Activated T-helper 17 cell treated with anti-CD3 and anti-CD28 coated beads, Interleukin-2, amount 50 U/mL, for 72 hours (primary cell): ENCODE data around the gene PEX5. TPM values are rescaled to one million over a fixed set of nuclear protein-coding genes. Genes with fewer than 3 reads are reported as not detected.
A peak's percentile ranks its signal among the peaks of the same experiment; 100 is the strongest.
"Not testable (repeated sequence)": the region's sequence is repeated elsewhere in the genome, so short reads cannot be mapped to it uniquely, and the experiment has no call there.

Experiments
- ATAC-seq: fragments of 150-1000 bp; cut with Tn5 transposase; replicated peaks from 2 replicates; pipeline ENCODE4 v1.10.0; 2021; ENCODE audit warnings: mild to moderate bottlenecking, moderate library complexity
- H3K27ac Mint-ChIP-seq: one replicate; pipeline ENCODE4 v1.8.0; 2022; ENCODE audit warnings: mixed read lengths
- H3K27me3 Mint-ChIP-seq: one replicate; pipeline ENCODE4 v1.8.0; 2022; ENCODE audit warnings: mixed read lengths
- H3K36me3 Mint-ChIP-seq: one replicate; pipeline ENCODE4 v1.8.0; 2022; ENCODE audit warnings: low read depth, mild to moderate bottlenecking, mixed read lengths
- H3K4me1 Mint-ChIP-seq: one replicate; pipeline ENCODE4 v1.8.0; 2022; ENCODE audit warnings: mixed read lengths
- H3K4me3 Mint-ChIP-seq: one replicate; pipeline ENCODE4 v1.8.0; 2022; ENCODE audit warnings: mild to moderate bottlenecking, mixed read lengths
- H3K9me3 Mint-ChIP-seq: one replicate; pipeline ENCODE4 v1.8.0; 2022; ENCODE audit warnings: mixed read lengths
- total RNA-seq, 2 donors: library from RNA; stranded (reverse); gene quantifications; one replicate each; pipeline ENCODE4 v1.2.3, GENCODE V29; 2022

Gene PEX5
- total RNA-seq, 2 donors from 2014 or later, result 21.4 to 31.4 TPM

DNA sequence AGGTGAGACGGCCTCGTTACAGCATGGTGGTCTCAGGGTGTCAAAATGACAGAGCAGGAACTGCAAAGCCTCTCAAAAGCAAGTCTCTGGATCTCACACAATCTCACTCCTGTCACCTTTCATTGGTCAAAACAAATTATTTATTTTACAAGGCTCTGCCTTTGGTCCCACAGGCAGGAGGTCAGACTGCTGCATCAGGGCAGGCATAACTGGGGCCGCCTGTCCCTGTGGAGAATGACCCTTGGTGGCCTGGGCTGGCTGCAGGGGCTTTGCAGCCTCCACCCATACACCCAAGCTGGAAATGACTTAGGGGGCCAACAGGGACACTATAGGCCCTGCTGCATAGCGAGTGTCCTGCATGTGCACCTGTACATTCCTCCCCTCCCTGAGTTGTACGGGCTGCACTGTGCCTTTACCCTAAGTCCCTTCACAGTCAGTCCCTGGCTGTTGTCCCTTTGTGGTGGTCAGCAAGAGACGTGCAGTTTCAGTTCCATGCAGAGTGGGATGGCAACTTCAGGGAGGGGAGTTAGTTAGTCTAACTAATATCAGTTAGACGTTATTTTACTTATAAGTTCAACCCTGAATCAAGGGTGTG is 28.1 kb downstream of the PEX5 start:
- ATAC-seq, result no peak
- Mint-ChIP-seq H3K4me1 (no peaks in the 10 kb centered on the region), H3K27me3 (no peaks in the 10 kb centered on the region), H3K36me3 (peaks cover 5% of the 10 kb centered on the region), H3K27ac (no peak overlapping the region), H3K4me3 (no peak overlapping the region), H3K9me3 (peaks cover 1% of the 10 kb centered on the region)

GRCh38 chr12:7219599-7220243 is 30.2 kb downstream of the PEX5 start:
- H3K9me3 Mint-ChIP-seq, result no peaks in the 10 kb centered on the region
- ATAC-seq, result peak; percentile 44
- no peaks in the 10 kb centered on the region for H3K27me3 Mint-ChIP-seq
- no peak overlapping the region for H3K4me3 Mint-ChIP-seq
- no peaks in the 10 kb centered on the region for H3K4me1 Mint-ChIP-seq
- no peak overlapping the region for H3K27ac Mint-ChIP-seq
- H3K36me3 Mint-ChIP-seq, result no peaks in the 10 kb centered on the region

DNA sequence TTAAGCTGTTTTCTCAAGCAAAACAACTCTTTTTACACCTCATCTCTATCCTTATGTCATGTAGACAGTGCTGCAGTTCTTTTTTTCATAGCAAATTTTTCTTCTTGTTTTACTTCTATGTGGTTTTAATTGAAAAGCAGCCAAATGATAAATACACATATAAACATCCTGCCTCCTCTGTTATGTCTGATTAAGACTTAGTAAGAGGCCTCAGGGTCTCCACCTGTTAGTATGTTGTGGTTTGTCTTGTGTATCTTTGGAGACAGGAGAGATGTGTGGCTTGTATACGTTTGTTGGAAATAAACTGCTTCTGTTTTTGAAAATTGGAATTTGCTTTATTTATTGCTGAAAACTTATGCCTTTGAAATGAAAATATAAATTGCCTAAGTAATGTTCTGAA is 32.0 kb downstream of the PEX5 start:
- H3K36me3 Mint-ChIP-seq, result no peaks in the 10 kb centered on the region
- no peak overlapping the region for H3K27ac Mint-ChIP-seq
- H3K27me3 Mint-ChIP-seq, result no peaks in the 10 kb centered on the region
- no peaks in the 10 kb centered on the region for H3K9me3 Mint-ChIP-seq
- H3K4me3 Mint-ChIP-seq, result no peak overlapping the region
- no peak for ATAC-seq
- H3K4me1 Mint-ChIP-seq, result no peaks in the 10 kb centered on the region

DNA sequence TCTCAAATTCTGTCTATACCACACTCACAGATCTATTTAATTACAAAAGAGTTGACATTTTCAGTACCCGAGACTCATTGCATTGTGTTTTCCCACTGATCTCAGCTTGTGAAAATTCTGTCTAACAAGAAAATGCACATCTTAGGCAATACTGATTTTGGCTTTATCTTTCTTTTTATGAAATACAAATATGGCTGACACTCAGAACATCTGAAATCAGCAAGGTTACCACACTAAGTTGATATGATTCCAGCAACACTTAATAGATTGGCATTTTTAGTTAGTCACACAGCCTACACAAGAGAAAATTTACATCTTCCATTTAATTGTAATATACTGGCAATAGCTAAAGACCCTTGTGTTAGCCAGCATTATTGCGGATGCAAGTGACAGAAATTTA is 40.3 kb downstream of the PEX5 start:
- ATAC-seq, result no peak
- peaks cover 28% of the 10 kb centered on the region for H3K27me3 Mint-ChIP-seq
- H3K27ac Mint-ChIP-seq, result no peak overlapping the region
- H3K4me1 Mint-ChIP-seq, result no peaks in the 10 kb centered on the region
- no peaks in the 10 kb centered on the region for H3K36me3 Mint-ChIP-seq
- no peak overlapping the region for H3K4me3 Mint-ChIP-seq
- peaks cover 4% of the 10 kb centered on the region for H3K9me3 Mint-ChIP-seq

DNA sequence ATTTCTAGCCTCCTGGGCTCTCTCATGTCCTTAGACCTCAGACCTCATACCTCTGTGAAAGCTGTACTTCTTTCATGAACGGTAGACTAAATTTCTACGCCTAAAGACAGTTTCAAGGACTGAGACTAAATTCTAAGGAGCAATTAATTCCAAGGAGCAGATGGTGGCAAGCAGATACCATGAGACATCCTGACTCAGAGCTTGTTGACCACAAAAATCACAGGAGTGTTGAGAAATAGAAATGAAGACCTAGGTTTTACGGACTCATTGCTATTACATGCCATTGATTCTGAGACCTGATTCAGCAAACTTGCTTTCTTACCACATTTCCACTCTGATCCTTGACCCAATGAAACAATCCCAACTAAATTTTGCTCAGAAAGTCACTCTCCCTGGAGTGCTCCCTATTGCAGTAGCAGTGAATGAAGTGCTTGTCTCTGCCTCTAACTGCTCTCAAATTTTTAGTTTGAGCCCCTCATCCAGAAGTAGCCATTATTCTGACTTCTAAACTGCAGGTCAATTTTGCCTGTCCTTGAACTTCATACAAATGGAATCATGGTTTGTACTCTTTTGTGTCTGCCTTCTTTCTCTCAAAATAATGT is 52.0 kb downstream of the PEX5 start:
- Mint-ChIP-seq H3K9me3 (no peaks in the 10 kb centered on the region), H3K4me3 (no peak overlapping the region), H3K36me3 (no peaks in the 10 kb centered on the region), H3K27me3 (peaks cover 16% of the 10 kb centered on the region), H3K27ac (no peak overlapping the region), H3K4me1 (no peaks in the 10 kb centered on the region)
- no peak for ATAC-seq

DNA sequence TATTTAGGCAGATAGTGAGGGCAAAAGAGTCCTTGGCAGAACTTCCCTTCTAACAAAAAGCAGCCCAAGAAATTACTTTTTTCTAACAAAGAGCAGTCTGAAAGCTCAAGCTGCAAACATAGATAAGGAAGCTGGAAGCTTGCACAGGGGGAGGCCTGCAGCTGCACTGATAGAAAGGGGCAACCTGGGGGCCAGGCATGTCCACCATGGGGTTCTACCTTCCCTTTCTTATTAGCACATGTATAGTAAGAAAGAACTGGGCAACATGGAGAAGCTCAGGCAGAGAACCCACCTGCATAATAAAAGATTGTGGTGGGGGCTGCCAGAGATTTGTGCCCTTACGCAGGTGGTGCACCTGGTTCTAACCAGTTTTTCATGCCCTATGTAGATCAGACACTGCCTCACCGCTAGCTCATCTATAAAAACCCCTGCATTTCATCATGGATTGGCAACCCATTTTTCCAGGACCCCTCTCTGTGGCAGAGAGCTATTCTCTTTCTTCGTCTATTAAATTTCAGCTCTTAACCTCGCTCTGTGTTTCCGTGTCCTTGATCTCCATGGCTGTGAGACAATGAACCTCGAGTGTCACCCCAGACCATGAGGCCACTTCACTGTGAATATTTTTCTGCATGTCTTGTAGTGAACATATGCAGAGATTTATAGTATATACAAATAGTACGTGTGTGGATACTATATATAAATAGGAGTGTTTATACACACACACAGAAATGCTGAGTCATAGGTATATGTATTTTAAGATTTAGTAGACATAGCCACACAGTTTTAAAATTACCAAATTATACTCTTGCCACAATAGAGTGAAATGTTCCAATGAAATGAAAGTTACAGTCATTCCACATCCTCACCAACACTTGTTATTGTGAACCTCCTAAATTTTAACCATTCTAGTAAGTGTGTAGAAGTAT is 53.0 kb downstream of the PEX5 start:
- Mint-ChIP-seq H3K9me3 (no peaks in the 10 kb centered on the region), H3K4me1 (no peaks in the 10 kb centered on the region), H3K27ac (no peak overlapping the region), H3K4me3 (no peak overlapping the region), H3K27me3 (peaks cover 16% of the 10 kb centered on the region), H3K36me3 (no peaks in the 10 kb centered on the region)
- ATAC-seq, result no peak

GRCh38 chr12:7251328-7251996 is 62.0 kb downstream of the PEX5 start:
- not testable (repeated sequence) for H3K36me3 Mint-ChIP-seq, H3K4me3 Mint-ChIP-seq, H3K4me1 Mint-ChIP-seq, ATAC-seq, H3K27ac Mint-ChIP-seq, H3K27me3 Mint-ChIP-seq, H3K9me3 Mint-ChIP-seq

DNA sequence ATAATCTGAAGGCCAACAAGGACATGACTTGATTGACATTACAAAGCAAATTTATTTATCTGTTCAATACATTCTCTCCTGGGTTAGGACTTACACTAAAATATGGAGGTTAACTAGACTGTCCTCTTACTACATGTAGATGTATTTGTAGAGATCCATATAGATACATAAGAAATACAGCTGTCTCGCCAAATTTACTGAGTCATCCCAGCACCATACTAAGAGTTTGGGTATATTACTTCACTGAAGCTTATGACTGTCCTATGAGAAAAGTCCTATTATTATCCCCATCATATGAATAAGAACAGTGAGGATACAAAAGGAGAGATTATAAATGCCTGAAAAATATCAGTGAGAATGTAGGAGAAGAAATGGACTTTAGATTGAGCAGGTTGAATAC is 69.6 kb downstream of the PEX5 start:
- Mint-ChIP-seq H3K4me3 (no peak overlapping the region), H3K27ac (no peak overlapping the region), H3K4me1 (no peaks in the 10 kb centered on the region), H3K9me3 (no peaks in the 10 kb centered on the region), H3K27me3 (peaks cover 11% of the 10 kb centered on the region), H3K36me3 (no peaks in the 10 kb centered on the region)
- ATAC-seq, result no peak

Other genes with a start within 250 kb of the PEX5 start
- gene RNU7-1, start 245.9 kb upstream of the PEX5 start, total RNA-seq, result not detected
- 100 to 1,000 TPM; 192 to 307 TPM for gene C12orf57, start 245.7 kb upstream of the PEX5 start, total RNA-seq
- 100 to 1,000 TPM; 134 to 223 TPM for gene PTPN6, start 238.3 kb upstream of the PEX5 start, total RNA-seq
- 100 to 1,000 TPM; 285 to 436 TPM for gene PHB2, start 219.0 kb upstream of the PEX5 start, total RNA-seq
- gene EMG1, start 218.8 kb upstream of the PEX5 start, total RNA-seq, result 10 to 100 TPM; 50.9 to 90.5 TPM
- 10 to 100 TPM; 13.2 to 34.8 TPM for gene LPCAT3, start 171.2 kb upstream of the PEX5 start, total RNA-seq
- gene C1S, start 129.0 kb upstream of the PEX5 start, total RNA-seq, result 10 to 100 TPM in 1 of 2 donors, 1 to 10 TPM in 1; 6.9 to 13.1 TPM
- gene C1R, start 97.2 kb upstream of the PEX5 start, total RNA-seq, result 1 to 10 TPM; 3.2 to 3.3 TPM
- 10 to 100 TPM; 14.0 to 30.6 TPM for gene C1RL, start 80.5 kb upstream of the PEX5 start, total RNA-seq
- gene RBP5, start 60.8 kb upstream of the PEX5 start, total RNA-seq, result not detected
- gene CLSTN3, start 59.3 kb upstream of the PEX5 start, total RNA-seq, result 10 to 100 TPM; 51.8 to 61.9 TPM
- gene ACSM4, start 114.4 kb downstream of the PEX5 start, total RNA-seq, result not detected